Ascending aorta (tissue), 2 donors: Measurements from ENCODE around the gene TEX52. TPM values are rescaled to one million over a fixed set of nuclear protein-coding genes. Genes with fewer than 3 reads are reported as not detected.
A peak's percentile ranks its signal among the peaks of the same experiment; 100 is the strongest.
"Not testable (repeated sequence)": the region's sequence is repeated elsewhere in the genome, so short reads cannot be mapped to it uniquely, and the experiment has no call there.

Experiments
- DNase-seq, 2 donors: peaks; one replicate each; pipeline ENCODE4 v3.0.0-alpha.2; 2019; ENCODE audit warnings: low spot score in 2 of 2
- H3K27ac ChIP-seq, 2 donors: fragments of 200-600 bp; sonication (generic); one replicate each; pipeline ENCODE4 v1.5.1; 2016 to 2017; ENCODE audit warnings: mild to moderate bottlenecking in 1 of 2
- H3K27me3 ChIP-seq: fragments of 200-600 bp; sonication (generic); one replicate; pipeline ENCODE4 v1.5.1; 2017
- H3K36me3 ChIP-seq, 2 donors: fragments of 200-600 bp; sonication (generic); one replicate each; pipeline ENCODE4 v1.5.1; 2016
- H3K4me1 ChIP-seq, 2 donors: fragments of 200-600 bp; sonication (generic); one replicate each; pipeline ENCODE4 v1.5.1; 2016 to 2017; ENCODE audit warnings: mild to moderate bottlenecking in 1 of 2
- H3K4me3 ChIP-seq, 2 donors: fragments of 200-600 bp; sonication (generic); one replicate each; pipeline ENCODE4 v1.5.1; 2016 to 2017; ENCODE audit warnings: mild to moderate bottlenecking in 1 of 2
- H3K9me3 ChIP-seq, 2 donors: fragments of 200-600 bp; sonication (generic); one replicate each; pipeline ENCODE4 v1.5.1; 2016
- intact Hi-C: fragments of 100-400 bp; cut with DNase I; formaldehyde crosslinking; loops from one replicate; pipeline ENCODE4 v1.15.1; 2023
- total RNA-seq: library from RNA; depleted of rRNA; stranded (reverse); fragments of >200 nt; gene quantifications from one replicate; pipeline ENCODE4 v1.1.0, GENCODE V29; 2016
- TF ChIP-seq, protein P1 (sequence below), 3 experiments: fragments of 200-600 bp in 2 of 3; fragments of 450-650 bp in 1 of 3; sonication (generic) in 2 of 3; IDR thresholded peaks; one replicate each; pipeline ENCODE4 v1.5.1; 2016 to 2019; ENCODE audit warnings: antibody characterized with exemption in 3 of 3, mild to moderate bottlenecking in 1 of 3, moderate library complexity in 1 of 3

TEX52 gene
- total RNA-seq, 1 donor from 2014 or later, result not detected

DNA sequence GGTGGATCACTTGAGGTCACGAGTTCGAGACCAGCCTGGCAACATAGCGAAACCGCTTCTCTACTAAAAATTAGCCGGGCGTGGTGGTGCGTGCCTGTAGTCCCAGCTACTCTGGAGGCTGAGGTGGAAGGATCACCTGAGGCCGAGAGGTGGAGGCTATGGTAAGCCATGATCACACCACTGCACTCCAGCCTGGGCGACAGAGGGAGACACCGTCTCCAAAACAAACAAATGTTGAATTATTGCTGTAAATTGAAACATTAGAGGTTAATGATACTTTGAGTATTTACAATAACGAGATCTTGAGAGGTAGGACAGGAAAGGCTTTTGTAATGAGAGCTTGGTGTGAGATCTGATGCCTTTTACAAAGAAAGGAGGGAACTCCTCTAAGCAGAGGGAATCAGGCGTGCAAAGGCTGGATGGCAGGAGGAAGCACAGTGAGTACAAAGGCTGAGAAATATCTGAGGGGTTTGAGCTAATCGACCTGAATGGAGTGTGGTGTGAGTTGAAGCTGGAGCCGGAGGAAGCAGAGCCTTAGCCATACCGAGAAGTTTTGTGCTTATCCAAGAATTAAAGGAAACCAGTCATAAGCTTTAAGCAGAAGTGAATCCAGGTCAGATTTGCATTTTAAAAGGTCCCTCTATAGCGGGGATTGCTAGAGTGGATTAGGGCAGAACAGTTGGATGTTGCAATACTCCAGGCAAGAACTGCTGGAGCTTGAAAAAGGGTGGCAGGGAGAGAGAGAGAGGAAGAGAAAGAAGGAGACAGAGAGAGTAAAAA, 21.3 kb upstream of the TEX52 start:
- intact Hi-C loops, result loop anchor here (1.0 to 5.0 kb wide), 2 partner anchors 12 to 79 kb away; partner anchors contain the start of genes TEAD4 and TULP3
- Histone ChIP-seq H3K4me3 (peak overlapping the region; percentile 94 to 99), H3K4me1 (peaks cover 0 to 16% of the 10 kb centered on the region in 2 donors), H3K9me3 (no peaks in the 10 kb centered on the region), H3K27ac (peak overlapping the region; percentile 91 to 96), H3K27me3 (no peaks in the 10 kb centered on the region), H3K36me3 (no peaks in the 10 kb centered on the region)
- no peak for DNase-seq
- TF ChIP-seq, protein P1, sequence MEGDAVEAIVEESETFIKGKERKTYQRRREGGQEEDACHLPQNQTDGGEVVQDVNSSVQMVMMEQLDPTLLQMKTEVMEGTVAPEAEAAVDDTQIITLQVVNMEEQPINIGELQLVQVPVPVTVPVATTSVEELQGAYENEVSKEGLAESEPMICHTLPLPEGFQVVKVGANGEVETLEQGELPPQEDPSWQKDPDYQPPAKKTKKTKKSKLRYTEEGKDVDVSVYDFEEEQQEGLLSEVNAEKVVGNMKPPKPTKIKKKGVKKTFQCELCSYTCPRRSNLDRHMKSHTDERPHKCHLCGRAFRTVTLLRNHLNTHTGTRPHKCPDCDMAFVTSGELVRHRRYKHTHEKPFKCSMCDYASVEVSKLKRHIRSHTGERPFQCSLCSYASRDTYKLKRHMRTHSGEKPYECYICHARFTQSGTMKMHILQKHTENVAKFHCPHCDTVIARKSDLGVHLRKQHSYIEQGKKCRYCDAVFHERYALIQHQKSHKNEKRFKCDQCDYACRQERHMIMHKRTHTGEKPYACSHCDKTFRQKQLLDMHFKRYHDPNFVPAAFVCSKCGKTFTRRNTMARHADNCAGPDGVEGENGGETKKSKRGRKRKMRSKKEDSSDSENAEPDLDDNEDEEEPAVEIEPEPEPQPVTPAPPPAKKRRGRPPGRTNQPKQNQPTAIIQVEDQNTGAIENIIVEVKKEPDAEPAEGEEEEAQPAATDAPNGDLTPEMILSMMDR (IDR thresholded peaks at IDR 0.05), result no peak

DNA sequence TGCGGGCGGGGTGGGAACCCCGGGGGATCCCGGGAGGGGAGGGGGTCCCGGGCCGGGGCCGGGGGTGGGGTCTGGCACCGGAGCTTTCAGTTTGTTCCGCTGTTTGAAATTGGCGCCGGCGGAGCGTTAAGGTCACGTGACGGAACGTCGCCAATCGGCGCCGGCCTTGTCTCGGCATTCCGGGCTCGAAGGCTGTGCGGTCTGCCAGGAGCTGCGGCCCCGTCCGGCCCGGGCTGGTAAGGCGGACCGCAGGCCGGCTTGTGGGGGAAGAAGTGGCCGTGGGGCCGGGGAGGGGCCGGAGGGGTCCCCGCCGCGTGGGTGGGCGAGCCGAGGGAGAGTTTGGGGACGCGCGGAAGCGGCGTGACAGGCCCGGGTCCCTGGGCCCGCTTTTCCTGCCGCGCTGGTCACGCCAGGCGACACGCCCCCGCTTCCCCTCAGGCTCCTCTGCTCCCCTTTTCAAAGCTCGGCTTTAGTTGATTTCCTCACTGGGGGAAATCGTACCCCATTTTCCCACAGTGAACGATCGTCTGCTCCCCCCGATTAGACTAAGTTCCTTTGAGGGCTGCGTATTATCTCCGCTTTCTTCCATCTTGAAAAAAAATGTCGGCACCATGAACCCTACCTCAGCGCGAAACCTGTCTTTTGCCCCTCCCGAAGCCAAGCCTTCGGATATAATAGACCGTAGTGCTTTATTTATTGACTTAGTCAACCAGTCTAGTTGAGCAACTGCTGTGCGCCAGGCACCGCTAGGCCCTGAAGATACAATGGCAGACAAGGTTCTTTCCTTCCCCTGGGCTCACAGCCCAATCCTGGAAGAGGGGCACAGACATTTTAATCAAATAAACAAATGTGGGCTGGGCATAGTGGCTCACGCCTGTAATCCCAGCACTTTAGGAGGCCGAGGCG, 20.5 kb upstream of the TEX52 start, which contains the start of the genes FOXM1 and RHNO1:
Gene FOXM1, minus strand, starts transcription at position 128 of the 906 bp plus-strand sequence. CDS start 2,696 bp downstream, outside the sequence.
Gene RHNO1, plus strand, starts transcription at position 177 of the 906 bp plus-strand sequence. CDS start 8,144 bp downstream, outside the sequence.
- H3K4me1 ChIP-seq, result peaks cover 0 to 16% of the 10 kb centered on the region in 2 donors
- no peaks in the 10 kb centered on the region for H3K27me3 ChIP-seq
- TF ChIP-seq, protein P1 (IDR thresholded peaks at IDR 0.05), result peak in 2 of 3 experiments; percentile 23 to 28
- intact Hi-C loops, result loop anchor here (1.0 to 5.0 kb wide), 2 partner anchors 13 to 80 kb away; partner anchors contain the start of genes TEAD4 and TULP3
- DNase-seq, result peak; percentile 46 to 91
- H3K36me3 ChIP-seq, result no peaks in the 10 kb centered on the region
- no peaks in the 10 kb centered on the region for H3K9me3 ChIP-seq
- peak within 1 kb of the TSS; percentile 91 to 96 for H3K27ac ChIP-seq
- H3K4me3 ChIP-seq, result peak within 1 kb of the TSS; percentile 94 to 99

DNA sequence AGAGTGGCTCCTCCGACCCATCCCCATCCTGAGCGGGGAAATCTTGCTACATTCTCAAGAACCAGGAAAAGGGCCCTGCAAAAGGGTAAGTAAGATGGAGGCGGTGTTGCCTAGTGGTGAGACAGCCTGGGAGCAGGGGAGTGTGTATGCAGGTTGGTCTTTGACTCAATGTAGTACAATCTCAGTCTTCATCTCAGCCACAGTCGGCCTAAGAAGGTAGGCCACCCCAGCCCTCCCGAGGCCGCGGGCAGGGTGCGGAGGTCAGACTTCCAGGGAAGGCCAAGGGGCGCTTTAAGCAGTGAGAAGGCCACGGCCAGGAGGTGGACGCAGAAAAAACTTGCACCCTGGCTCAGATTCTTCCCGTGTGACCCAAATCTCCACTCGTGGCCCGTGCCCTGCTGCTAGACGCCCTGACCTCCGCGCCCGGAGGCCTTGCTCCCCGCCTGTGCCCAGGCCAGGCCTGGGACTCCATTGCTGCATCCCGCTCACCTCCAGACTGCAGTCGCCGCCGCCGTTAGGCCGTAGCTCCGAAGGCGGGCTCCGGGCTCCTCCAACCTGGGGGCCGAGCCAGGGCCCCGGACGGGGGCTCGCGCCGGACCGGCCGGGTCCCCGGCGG, 19.7 kb upstream of the TEX52 start:
- Histone ChIP-seq H3K27me3 (no peaks in the 10 kb centered on the region), H3K4me1 (peaks cover 0 to 16% of the 10 kb centered on the region in 2 donors), H3K9me3 (no peaks in the 10 kb centered on the region), H3K4me3 (peak overlapping the region; percentile 94 to 99), H3K27ac (peak overlapping the region in 1 of 2 donors; percentile 96), H3K36me3 (no peaks in the 10 kb centered on the region)
- TF ChIP-seq, protein P1 (IDR thresholded peaks at IDR 0.05), result no peak
- intact Hi-C loops, result loop anchor here (1.0 to 5.0 kb wide), 2 partner anchors 14 to 81 kb away; partner anchors contain the start of genes TEAD4 and TULP3
- DNase-seq, result no peak

DNA sequence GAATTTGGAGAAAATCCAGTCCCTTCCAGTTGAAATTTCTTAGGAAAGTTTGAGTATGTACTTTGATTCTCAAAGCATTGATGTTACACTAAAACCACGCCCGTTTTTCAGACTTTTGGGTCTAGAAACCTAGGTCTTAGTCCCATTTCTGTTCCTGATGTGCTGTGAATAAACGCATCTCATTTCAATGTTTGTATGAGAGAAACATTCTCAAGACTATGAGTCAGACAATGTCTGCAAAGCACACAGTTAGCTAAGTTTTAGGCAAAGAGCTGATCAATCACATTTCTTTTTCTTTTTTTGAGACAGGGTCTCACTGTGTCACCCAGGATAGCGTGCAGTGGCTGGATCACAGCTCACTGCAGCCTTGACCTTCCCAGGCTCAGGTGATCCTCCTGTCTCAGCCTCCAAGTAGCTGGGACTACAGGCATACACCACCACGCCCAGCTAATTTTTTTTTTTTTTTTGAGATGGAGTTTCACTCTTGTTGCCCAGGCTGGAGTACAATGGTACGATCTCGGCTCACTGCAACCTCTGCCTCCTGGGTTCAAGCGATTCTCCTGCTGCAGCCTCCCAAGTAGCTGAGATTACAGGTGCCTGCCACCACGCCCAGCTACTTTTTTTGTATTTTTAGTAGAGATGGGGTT, 12.3 kb upstream of the TEX52 start:
- H3K4me1 ChIP-seq, intact Hi-C loops, H3K9me3 ChIP-seq, H3K27me3 ChIP-seq, H3K4me3 ChIP-seq, DNase-seq, H3K36me3 ChIP-seq, H3K27ac ChIP-seq: not testable (repeated sequence)

DNA sequence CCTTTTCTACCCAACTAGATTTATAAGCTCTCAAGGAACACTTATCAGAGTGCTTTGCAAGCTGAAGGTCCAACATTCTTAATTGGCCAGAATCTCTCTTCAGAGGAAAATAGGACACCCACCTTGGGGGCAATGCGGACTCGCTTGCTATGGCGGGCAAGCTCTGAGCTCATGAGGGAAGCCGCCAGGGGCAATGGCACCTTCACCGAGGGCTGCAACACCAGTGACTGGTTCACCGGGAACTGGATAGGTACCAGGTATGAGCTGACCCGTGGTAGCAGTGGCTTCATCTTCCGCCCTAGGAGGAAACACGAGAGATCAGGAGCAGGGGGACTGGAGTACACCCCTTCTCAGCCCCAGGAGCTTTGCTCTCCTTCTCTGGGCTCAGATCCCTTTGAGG, 7.4 kb upstream of the TEX52 start:
- no peak for DNase-seq
- Histone ChIP-seq H3K27ac (no peak overlapping the region), H3K36me3 (no peaks in the 10 kb centered on the region)

DNA sequence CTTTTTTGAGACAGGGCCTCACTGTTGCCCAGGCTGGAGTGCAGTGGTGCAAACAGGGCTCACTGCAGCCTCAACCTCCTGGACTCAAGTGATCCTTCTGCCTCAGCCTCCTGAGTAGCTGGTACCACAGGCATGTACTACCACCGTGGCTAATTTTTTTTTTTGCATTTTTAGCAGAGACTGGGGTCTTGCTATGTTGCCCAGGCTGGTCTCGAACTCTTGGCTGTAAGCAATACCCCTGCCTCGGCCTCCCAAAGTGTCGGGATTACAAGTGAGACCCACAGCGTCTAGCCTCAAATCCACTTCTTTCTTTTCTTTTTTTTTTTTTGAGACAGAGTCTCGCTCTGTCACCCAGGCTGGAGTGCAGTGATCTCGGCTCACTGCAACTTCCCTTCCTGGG, 6.6 kb upstream of the TEX52 start:
- H3K27ac ChIP-seq, H3K4me3 ChIP-seq, H3K27me3 ChIP-seq, H3K4me1 ChIP-seq, DNase-seq, intact Hi-C loops, H3K36me3 ChIP-seq, H3K9me3 ChIP-seq: not testable (repeated sequence)

More for the DNA sequence above, 7.4 kb upstream of the TEX52 start:
- no peaks in the 10 kb centered on the region for H3K9me3 ChIP-seq
- H3K4me3 ChIP-seq, result no peak overlapping the region
- H3K4me1 ChIP-seq, result no peaks in the 10 kb centered on the region
- intact Hi-C loops, result no loop called here
- TF ChIP-seq, protein P1 (IDR thresholded peaks at IDR 0.05), result no peak
- H3K27me3 ChIP-seq, result no peaks in the 10 kb centered on the region
